GM12892 (cell line): Measurements from ENCODE around the gene RBPJL.

Source experiments
- POLR2A ChIP-seq: IDR thresholded peaks from 2 replicates; pipeline ENCODE4 v1.6.1; 2011; ENCODE audit warnings: low read depth, low read length, control low read depth
- POLR2AphosphoS5 ChIP-seq: IDR thresholded peaks from 2 replicates; pipeline ENCODE4 v1.6.1; 2011; ENCODE audit warnings: low read depth, low read length, control low read depth
- TAF1 ChIP-seq: IDR thresholded peaks from 2 replicates; pipeline ENCODE4 v1.6.1; 2011; ENCODE audit warnings: low read depth, mild to moderate bottlenecking, control low read depth, low read length, borderline replicate concordance

DNA sequence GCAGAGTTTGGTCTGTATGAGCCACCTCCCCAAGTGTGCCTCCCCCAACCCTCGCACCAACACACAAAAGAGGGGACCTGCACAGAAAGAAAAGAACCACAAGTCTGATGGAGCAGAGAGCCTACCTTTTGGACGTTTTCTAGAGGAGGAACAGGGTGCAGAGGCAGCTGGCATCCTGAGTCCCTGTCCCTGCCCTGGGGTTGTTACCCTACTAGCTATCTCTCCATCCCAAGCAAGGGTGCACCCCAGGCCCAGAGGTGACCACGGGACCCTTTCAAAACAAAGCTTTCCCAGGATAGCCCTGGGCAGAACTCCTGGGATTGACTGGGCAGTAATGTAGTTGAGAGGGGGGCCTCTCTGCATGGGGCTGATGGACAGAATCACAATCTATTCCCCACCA, 11.2 kb downstream of the RBPJL start:
- TF ChIP-seq TAF1 (no peak), POLR2A (no peak), POLR2AphosphoS5 (no peak)
